ENCODE results near the gene CLDN24. TPM values are rescaled to one million over a fixed set of nuclear protein-coding genes. Genes with fewer than 3 reads are reported as not detected.

The CLDN24 gene
- total RNA-seq, 1 experiment from 2014 or later: not detected

DNA sequence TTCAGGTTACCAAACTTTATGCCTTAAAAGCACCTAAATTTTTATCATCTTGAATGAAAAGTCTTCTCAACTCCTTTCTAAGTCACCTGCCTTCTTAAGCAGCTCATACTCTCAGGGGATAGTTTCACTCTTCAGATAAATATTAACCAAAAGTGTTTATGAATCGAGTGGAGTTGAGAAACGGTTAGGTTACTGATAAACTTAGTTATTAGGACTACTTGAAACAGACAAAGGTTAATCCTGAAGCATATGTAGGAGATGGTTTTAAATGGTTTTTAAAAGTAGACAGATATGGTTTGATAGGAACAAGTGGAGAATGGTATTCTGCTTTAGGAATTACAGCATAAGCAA, 34.9 kb downstream of the CLDN24 start:
- Mint-ChIP-seq H3K4me3 (no peak overlapping the region), H3K4me1 (no peaks in the 10 kb centered on the region), H3K27ac (no peak overlapping the region), H3K27me3 (ENCODE audit: low read depth) (no peaks in the 10 kb centered on the region), H3K36me3 (peaks cover 80% of the 10 kb centered on the region), H3K9me3 (no peaks in the 10 kb centered on the region)
- ATAC-seq (no peak), DNase-seq (ENCODE audit: low spot score) (no peak)
- TF ChIP-seq NR1H2 (CRISPR knock-in tag; IDR thresholded peaks at IDR 0.05) (no peak), ATF2 (CRISPR knock-in tag; IDR thresholded peaks at IDR 0.05; ENCODE audit: borderline replicate concordance, low read depth) (no peak), NFE2L1 (CRISPR knock-in tag; IDR thresholded peaks at IDR 0.05) (no peak)
- TF ChIP-seq, protein P1, sequence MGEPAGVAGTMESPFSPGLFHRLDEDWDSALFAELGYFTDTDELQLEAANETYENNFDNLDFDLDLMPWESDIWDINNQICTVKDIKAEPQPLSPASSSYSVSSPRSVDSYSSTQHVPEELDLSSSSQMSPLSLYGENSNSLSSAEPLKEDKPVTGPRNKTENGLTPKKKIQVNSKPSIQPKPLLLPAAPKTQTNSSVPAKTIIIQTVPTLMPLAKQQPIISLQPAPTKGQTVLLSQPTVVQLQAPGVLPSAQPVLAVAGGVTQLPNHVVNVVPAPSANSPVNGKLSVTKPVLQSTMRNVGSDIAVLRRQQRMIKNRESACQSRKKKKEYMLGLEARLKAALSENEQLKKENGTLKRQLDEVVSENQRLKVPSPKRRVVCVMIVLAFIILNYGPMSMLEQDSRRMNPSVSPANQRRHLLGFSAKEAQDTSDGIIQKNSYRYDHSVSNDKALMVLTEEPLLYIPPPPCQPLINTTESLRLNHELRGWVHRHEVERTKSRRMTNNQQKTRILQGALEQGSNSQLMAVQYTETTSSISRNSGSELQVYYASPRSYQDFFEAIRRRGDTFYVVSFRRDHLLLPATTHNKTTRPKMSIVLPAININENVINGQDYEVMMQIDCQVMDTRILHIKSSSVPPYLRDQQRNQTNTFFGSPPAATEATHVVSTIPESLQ (CRISPR knock-in tag; IDR thresholded peaks at IDR 0.05): no peak
- TF ChIP-seq, protein P2, sequence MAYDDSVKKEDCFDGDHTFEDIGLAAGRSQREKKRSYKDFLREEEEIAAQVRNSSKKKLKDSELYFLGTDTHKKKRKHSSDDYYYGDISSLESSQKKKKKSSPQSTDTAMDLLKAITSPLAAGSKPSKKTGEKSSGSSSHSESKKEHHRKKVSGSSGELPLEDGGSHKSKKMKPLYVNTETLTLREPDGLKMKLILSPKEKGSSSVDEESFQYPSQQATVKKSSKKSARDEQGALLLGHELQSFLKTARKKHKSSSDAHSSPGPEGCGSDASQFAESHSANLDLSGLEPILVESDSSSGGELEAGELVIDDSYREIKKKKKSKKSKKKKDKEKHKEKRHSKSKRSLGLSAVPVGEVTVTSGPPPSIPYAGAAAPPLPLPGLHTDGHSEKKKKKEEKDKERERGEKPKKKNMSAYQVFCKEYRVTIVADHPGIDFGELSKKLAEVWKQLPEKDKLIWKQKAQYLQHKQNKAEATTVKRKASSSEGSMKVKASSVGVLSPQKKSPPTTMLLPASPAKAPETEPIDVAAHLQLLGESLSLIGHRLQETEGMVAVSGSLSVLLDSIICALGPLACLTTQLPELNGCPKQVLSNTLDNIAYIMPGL (CRISPR knock-in tag; IDR thresholded peaks at IDR 0.05): no peak
- ChIA-PET POLR2A (no interaction called here), CTCF (no interaction called here)

DNA sequence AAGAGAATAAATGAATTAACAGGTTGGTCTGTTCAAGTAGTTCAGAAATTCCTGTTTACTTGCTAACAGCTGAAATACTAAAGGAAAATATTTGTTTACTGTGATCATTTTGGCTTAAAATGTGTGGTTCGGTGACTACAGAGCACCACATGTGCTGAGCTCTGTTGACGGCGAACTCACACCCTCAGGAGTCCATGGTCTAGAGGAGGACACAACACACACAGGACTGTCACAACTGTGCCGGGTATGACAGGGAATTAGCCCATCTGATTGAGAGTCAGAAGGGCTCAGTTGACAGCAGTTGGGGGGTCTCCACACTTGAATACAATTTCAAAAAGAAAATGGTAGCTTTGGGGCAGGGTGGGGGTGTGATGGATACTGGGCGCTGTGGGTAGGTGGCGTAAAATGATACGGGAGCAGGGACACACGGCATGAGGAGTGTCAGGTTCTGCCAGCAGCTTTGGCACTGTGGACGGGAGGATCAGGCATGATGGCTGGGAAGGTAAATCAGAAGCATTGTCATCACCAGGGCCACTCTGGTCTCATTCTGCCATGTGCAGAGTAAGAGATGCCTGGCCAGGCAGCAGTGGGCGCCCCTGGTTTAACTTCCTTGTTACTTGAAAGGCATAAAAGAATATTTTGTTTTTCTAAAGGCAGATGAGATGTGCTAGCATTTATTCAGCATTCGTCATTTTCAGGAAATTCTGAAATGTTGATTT, 35.5 kb downstream of the CLDN24 start:
- no peak for ATAC-seq
- CTCF ChIA-PET: no interaction called here
- Mint-ChIP-seq H3K36me3 (peaks cover 84% of the 10 kb centered on the region), H3K4me1 (no peaks in the 10 kb centered on the region), H3K4me3 (no peak overlapping the region), H3K27me3 (ENCODE audit: low read depth) (no peaks in the 10 kb centered on the region), H3K27ac (no peak overlapping the region), H3K9me3 (no peaks in the 10 kb centered on the region)
- TF ChIP-seq SOX15 (CRISPR knock-in tag; IDR thresholded peaks at IDR 0.05) (no peak), NFYB (CRISPR knock-in tag; conservative IDR thresholded peaks at IDR 0.05; ENCODE audit: low read depth) (no peak), EMX1 (CRISPR knock-in tag; IDR thresholded peaks at IDR 0.05) (no peak), SMAD4 (CRISPR knock-in tag; IDR thresholded peaks at IDR 0.05) (no peak), ZNF317 (CRISPR knock-in tag; IDR thresholded peaks at IDR 0.05; ENCODE audit: borderline replicate concordance, low read depth) (no peak), KAT7 (CRISPR knock-in tag; IDR thresholded peaks at IDR 0.05; ENCODE audit: borderline replicate concordance) (no peak), MXD4 (CRISPR knock-in tag; IDR thresholded peaks at IDR 0.05; ENCODE audit: borderline replicate concordance) (no peak), CREB1 (CRISPR knock-in tag; IDR thresholded peaks at IDR 0.05) (no peak), ZNF396 (CRISPR knock-in tag; IDR thresholded peaks at IDR 0.05; ENCODE audit: borderline replicate concordance) (no peak), TEAD1 (CRISPR knock-in tag; IDR thresholded peaks at IDR 0.05) (no peak), ETV6 (CRISPR knock-in tag; IDR thresholded peaks at IDR 0.05) (no peak), ZNF416 (CRISPR knock-in tag; IDR thresholded peaks at IDR 0.05) (no peak), ZNF232 (CRISPR knock-in tag; IDR thresholded peaks at IDR 0.05) (no peak), FOXJ3 (CRISPR knock-in tag; IDR thresholded peaks at IDR 0.05; ENCODE audit: borderline replicate concordance) (no peak), RORB (CRISPR knock-in tag; IDR thresholded peaks at IDR 0.05) (no peak)
- TF ChIP-seq, protein P1 (CRISPR knock-in tag; IDR thresholded peaks at IDR 0.05): no peak
- TF ChIP-seq, protein P3, sequence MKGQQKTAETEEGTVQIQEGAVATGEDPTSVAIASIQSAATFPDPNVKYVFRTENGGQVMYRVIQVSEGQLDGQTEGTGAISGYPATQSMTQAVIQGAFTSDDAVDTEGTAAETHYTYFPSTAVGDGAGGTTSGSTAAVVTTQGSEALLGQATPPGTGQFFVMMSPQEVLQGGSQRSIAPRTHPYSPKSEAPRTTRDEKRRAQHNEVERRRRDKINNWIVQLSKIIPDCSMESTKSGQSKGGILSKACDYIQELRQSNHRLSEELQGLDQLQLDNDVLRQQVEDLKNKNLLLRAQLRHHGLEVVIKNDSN (CRISPR knock-in tag; IDR thresholded peaks at IDR 0.05): no peak
- POLR2A ChIA-PET: no interaction called here
- DNase-seq (ENCODE audit: low spot score): no peak
